ENCODE results near the gene NPHS1.
"Not testable (repeated sequence)": the region's sequence is repeated elsewhere in the genome, so short reads cannot be mapped to it uniquely, and the experiment has no call there.

NPHS1 gene, protein sequence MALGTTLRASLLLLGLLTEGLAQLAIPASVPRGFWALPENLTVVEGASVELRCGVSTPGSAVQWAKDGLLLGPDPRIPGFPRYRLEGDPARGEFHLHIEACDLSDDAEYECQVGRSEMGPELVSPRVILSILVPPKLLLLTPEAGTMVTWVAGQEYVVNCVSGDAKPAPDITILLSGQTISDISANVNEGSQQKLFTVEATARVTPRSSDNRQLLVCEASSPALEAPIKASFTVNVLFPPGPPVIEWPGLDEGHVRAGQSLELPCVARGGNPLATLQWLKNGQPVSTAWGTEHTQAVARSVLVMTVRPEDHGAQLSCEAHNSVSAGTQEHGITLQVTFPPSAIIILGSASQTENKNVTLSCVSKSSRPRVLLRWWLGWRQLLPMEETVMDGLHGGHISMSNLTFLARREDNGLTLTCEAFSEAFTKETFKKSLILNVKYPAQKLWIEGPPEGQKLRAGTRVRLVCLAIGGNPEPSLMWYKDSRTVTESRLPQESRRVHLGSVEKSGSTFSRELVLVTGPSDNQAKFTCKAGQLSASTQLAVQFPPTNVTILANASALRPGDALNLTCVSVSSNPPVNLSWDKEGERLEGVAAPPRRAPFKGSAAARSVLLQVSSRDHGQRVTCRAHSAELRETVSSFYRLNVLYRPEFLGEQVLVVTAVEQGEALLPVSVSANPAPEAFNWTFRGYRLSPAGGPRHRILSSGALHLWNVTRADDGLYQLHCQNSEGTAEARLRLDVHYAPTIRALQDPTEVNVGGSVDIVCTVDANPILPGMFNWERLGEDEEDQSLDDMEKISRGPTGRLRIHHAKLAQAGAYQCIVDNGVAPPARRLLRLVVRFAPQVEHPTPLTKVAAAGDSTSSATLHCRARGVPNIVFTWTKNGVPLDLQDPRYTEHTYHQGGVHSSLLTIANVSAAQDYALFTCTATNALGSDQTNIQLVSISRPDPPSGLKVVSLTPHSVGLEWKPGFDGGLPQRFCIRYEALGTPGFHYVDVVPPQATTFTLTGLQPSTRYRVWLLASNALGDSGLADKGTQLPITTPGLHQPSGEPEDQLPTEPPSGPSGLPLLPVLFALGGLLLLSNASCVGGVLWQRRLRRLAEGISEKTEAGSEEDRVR (N-terminal part only)

DNA sequence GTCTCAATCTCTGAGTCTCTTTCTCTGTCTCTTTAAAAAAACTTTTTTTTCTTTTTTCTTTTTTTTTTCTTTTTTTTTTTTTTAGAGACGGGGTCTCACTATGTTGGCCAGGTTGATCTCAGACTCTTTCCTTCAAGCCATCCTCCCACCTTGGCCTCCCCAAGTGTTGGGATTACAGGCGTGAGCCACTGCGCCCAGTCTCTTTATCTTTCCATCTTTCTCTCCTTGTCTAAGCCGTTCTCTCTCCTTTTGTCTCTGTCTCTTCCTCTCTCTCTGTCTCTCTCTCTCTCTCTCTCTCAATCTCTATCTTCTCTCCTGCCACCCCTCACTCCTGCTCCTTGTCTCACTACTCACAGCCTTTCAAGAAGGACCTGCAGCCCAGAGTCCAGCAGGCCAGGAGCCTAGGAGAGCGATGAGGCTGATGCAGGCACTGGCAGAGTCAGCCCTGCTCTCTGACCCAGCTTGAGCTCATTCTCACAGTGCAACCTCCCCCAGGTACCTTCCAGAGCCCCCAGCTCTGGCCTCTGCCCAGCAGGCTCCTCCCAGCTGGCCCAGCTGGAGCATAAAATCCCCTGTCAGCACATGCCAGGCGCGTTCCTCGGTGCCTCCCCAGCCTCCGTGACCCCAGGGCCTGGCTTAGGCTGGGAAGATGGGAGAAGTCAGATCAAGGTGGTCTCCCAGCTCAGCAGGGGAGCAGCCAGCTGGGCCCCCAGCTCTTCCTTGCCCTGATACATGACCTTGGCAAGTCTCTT, at the start of gene NPHS1:
TSS of gene NPHS1 (minus strand) at position 476 of the 752 bp plus-strand sequence. CDS start 667 bp downstream, outside the sequence.
- DNase-seq, result no peak

DNA sequence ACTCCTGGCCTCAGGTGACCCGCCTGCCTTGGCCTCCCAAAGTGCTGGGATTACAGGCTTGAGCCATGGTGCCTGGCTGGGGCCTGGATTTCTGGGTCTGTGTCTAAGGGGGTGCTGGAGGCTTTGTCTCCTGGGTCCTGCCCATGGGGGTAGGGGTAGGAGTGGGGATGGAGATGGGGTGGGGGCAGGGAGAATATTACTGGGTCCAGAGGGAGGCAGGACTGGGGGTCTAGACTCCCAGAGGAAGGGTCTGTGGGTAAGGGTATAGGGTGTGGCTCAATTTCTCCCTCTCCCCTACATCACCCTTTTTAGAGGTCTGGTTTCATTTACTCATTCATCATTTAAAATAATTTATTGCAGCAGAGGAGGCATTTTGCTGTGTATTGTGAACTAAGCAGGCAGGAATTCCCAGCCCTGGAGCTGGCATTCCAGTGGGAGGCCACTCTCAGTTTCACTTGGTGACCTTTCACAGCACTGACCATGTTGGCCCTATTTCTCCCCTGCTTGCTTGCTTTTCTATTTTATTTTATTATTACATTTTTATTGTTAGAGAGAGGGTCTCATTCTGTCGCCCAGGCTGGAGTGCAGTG, 48.8 kb upstream of the NPHS1 start:
- no peak for DNase-seq

DNA sequence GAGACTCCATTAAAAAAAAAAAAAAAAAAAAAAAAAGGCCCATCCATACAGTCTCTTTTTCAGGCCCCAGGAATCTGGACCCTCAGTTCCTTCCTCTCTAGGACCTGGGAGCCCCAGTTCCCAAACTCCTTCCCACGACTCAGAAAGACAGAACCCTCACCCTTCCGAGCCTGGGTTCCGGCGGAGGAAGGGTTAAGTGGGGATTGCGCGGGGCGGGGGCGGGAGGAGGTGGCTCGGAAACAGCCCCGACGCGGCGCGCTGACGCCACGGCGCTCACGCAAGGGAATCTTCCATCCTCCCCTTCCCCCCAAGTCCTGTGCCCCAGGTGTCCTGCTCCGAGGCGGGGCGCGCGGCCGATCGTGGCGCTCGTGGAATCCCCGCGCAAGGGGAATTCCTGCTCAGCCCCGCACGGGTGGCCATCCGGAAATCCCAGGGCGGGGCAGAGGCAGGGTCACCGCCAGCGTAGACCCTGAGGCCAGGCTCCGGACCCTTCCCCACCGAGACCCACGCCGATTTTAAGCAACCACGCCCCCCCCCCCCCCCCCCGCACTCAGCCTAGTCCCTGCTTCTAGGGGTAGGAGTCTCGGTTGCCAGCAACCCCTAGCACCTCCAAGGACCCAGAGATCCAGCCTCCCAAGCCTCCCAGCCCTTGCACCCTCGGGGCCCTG, 47.4 kb upstream of the NPHS1 start:
- peak; percentile 93 for DNase-seq

DNA sequence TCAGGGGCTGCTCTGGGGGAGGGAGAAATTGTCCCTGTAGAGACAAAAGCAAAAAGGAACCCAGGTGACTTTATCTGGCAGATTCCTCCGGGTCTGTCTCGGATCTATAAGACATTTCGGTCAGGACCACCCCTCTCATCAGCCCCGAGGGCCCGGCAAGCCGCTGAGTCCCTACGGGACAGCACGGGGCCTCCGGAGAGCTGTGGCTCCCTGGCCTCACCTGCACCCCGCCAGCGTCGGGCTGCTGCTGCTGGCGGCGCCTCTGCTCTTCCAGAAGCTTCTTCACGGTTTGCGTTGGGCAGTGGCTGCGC, 46.1 kb upstream of the NPHS1 start:
- no peak for DNase-seq

DNA sequence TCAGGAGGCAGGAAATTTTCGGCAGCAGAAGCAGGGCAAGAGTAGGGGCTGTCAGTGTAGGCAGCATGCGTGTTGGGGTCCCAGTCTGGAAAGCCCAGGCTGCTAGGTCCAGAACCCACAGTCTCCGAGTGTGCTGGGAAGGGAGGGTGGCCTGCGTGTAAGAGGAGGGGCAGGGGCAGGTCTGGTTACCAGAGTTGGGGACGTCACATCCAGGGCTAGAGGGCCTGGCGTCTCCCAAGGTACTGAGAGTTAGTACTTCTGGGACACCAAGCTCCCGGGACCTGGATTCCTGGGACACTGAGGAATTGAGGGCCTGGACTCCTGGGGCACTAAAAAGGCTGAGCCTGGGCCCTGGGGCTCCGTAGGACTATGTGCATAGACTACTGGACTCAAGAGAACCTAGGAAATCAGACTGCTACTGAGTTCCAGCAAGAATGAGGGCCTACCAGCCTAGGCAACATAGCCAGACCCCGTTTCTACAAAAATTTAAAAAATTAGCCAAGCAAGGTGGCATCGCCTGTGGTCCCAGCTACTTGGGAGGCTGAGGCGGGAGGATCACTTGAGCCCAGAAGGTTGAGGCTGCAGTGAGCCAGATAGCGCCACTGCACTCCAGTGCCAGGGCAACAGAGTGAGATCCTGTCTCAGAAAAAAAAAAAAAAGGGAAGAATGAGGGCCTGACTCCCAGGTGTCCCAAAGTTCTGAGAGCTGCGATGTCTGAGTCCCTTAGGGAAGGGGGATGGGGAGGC, 45.6 kb upstream of the NPHS1 start:
- DNase-seq, result no peak

DNA sequence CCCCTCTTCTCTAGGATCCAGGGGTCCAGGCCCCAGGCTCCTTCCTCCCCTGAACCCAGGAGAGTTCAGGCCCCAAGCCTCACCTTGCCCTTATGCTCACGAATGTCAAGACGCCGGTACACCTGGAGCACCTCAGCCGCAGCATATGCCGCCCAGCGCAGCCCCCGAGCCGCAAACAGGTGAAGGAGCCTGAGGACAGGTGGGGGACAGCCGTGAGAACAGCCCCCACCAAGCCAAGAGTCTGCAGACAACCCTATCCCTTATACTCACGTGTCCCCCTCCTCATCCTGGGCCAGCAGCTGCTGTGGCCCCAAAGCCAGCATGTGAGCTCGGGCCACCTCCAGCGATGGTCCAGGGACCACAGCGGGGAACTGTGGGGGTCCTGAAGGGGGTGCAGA, 44.3 kb upstream of the NPHS1 start:
- no peak for DNase-seq

DNA sequence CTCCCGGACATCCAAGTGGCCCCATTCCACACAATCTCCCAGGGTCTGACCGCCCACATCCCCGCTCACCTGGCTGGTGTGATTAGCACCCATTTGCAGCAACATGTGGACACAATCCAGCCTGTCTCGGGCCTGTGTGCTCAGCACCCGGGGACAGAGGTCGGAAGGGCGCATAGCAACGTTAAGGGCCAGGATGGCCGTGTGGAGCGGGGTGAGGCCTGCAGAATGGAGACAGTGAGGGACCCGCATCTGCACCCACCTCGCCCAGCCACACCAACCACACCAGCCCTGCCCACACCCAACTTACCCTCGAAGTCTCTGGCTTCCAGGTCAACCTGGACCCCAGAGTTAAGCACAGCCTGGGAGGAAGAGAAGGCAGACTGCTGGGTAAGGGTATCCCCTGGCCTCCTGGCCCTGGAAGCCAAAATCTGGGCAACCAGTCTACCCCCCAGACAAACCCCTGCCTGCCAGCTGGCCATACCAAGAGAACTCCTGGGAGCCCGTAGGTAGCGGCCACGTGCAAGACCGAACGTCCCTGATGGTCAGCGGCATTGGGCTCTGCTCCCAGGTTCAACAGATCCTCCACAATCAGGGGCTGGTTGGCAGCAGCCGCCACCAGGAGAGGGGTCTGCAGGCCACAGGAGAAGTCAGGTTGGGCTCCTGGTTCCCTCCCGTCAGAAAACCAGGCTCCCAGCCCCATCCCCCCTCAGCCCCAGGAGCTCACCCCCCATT, 43.8 kb upstream of the NPHS1 start:
- DNase-seq, result no peak

DNA sequence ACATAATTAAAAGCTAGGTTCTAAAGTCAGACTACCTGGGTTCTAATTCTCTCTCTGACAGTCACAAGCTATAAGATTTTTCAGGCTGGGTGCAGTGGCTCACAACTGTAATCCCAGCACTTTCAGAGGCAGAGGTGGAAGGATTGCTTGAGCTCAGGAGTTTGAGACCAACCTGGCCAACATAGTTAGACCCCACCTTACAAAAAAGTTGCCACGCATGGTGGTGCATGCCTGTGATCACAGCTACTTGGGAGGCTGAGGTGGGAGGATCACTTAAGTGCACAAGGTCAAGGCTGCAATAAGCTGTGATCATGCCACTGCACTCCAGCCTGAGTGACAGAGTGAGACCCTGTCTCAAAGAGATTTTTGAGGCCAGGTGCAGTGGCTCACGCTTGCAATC, 42.0 kb upstream of the NPHS1 start:
- no peak for DNase-seq

DNA sequence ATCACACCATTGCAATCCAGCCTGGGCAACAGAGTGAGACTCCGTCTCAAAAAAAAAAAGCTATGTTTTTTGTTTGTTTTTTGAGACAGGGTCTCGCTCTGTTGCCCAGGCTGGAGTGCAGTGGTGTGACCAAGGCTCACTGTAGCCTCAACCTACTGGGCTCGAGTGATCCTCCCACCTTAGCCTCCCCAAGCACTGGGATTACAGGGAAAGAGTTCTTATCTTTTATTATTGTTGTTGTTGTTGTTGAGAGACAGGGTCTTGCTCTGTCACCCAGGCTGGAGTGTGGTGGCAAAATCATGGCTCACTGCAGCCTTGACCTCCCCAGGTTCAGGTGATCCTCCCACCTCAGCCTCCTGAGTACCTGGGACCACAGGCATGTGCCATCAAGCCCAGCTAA, 39.5 kb upstream of the NPHS1 start:
- DNase-seq, result not testable (repeated sequence)

DNA sequence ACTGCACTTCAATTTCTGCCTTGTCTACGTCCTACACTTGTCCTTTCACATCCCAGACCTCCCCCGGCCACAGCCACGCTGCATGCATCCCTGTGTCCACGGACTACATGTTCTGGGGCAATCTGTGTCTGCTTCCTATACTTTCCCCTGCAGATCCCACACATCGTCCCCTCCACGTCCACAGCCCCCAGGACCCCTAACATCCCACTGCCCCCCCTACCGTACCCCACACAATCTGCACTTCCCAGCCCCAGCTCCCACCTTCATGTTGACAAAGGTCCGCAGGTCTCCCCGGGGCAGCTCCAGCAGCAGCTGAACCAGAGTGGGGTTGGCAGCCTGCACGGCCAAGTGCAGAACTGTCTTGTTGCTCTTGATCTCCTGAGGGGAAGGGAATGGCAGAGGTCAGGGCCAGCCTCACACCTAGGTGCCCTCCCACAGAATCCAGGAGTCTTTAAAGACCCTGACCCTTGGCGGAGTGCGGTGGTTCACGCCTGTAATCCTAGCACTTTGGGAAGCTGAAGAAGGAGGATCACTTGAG, 37.9 kb upstream of the NPHS1 start:
- no peak for DNase-seq

DNA sequence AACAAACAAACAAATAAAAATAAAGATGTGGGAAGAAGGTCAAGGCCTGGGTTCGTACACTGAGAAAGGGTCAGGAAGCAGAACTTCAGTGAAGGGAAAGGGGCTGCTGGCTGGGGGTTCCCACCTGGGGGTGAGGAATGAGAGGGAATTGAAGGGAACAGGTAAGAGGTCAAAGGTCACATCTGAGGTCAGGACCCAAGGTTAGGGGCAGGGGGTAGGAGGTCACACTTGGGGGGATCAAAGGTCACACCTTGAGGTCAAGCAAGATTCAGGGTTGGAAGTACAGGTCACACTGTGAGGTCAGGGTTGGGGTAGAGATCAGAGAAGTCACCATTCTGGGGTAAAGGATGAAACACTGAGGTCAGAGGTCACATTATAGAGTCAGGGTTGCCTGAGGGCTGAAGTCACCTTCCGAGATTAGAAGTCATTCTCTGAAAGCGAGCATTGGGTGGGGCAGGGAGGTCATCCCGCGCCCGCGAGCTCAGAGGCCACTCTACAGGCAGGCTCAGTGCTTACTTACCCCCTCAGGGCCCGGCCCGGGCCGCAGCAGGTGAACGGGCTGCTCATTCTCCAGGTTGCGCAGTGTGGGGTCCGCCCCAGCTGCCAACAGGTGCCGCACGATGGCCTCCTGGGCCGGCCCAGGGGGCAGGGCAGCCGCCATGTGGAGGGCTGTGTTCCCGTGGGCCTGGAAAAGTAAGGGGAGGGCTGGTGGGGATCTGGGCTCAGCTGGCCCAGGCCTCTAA, 37.2 kb upstream of the NPHS1 start:
- DNase-seq, result no peak

DNA sequence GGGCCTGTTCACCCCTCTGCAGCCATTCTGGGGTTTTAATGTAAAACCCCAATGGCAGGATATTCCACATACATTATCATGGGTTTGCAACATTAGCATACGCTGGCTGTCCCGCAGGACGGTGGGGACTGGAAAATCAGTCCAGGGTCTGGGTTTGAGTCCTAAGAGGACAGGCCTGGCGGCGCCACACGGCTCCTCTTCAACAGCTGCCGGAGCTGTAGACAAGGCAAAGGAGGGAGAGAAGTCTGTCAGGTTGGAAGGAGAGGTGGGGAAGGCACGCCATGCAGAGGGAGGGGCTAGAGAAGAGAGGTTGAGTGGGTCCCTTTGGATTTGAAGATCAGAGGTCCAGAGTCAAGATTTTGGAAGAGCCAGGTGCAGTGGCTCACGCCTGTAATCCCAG, 36.1 kb upstream of the NPHS1 start:
- no peak for DNase-seq

DNA sequence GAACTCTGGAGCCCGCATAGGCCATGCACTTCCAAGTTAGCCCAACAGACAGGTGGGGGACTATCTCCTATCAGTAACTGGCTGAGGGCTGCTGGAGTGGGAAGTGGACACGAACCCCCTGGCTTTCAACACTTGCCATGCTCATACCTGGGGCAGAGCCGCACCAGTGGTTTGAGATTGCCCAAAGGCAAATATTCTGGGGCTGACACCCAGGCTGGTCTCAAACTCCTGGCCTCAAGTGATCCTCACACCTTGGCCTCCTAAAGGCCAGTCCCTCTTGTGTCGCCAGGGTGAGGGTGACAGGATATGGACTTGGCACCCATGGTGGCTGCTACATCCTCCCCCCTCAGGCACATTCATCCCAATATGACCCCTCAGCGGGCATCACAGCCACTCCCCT, 34.9 kb upstream of the NPHS1 start:
- DNase-seq, result no peak

DNA sequence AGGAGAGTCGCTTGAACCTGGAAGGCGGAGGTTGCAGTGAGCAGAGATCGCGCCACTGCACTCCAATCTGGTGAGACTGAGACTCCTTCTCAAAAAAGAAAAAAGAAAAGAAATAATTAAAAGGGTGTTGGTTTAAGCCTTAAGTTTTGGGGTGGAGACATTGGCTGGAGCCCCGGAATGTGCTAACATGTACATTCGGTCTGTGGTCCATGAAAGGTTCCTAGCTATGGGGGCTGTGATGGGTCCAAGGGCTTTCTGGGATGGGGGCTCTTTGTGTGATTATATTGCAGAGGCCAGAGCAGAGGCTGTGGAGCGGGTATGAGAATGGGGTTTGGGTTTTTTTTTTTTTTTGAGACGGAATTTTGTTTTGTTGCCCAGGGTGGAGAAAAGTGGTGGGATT, 33.6 kb upstream of the NPHS1 start:
- no peak for DNase-seq

DNA sequence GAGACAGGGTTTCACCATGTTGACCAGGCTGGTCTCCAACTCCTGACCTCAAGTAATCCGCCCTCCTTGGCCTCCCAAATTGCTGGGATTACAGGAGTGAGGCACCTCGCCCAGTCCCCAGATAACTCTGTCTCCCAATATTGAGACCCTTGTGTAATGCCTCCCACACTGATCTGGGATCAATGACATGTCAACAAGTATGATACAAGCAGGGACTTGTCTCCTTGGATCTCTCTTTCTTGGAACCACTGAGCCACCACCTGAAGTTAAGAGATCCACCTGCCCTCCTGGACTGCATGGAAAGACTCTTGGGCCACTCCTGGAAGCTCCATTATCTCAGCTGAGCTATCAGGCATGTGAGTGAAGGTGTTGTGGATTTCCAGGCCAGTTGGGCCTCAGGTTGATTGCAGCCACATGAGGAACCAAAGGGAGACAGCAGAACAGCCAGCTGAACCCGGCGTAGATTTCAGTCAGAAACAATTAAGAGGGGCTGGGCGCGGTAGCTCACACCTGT, 33.0 kb upstream of the NPHS1 start:
- DNase-seq, result no peak

DNA sequence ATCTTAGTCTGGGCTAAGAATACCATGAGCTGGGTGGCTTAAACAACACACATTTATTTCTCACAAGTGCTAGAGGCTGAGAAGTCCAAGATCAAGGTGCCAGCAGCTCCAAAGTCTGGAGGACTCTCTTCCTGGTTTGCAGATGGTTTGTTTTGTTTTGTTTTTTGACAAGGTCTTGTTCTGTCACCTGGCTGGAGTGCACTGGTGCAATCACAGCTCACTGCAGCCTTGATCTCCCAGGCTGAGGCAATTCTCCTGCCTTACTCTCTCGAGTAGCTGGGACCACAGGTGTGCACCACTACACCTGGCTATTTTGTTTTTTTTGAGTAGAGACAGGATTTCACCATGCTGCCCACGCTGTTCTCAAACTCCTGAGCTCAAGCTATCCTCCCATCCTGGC, 31.6 kb upstream of the NPHS1 start:
- no peak for DNase-seq

DNA sequence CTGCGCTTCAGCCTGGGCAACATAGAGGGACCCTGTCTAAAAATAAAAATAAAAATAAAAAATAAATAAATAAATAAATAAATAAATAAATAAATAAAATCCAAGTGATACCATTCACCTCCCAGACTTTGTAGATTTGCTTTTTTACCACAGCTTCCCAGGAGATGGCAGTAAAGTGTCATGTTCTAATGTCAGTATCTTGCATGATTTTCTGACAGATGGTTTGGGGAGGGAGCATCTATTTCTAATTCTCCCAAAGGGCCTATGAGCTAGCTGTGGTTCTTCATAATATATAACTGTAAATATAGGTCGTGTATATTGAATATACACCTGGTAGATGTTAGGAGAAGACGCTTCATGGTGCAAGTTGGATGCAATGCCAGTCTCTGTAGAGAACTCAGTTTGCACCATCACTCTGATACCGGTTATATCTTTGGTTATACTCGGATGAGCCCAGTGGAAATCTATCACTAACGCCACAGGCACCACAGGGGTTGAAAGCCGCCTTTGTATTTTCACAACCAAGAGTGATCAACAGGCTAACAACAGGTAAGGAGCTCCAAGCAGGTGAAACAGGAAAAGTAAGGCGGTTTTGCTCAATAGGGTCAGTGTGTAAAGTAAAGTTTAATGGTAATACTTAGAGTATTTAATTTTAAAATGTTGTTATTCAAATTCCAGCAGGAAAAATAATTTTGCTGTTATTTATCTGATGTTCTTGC, 30.0 kb upstream of the NPHS1 start:
- peak; percentile 81 for DNase-seq

DNA sequence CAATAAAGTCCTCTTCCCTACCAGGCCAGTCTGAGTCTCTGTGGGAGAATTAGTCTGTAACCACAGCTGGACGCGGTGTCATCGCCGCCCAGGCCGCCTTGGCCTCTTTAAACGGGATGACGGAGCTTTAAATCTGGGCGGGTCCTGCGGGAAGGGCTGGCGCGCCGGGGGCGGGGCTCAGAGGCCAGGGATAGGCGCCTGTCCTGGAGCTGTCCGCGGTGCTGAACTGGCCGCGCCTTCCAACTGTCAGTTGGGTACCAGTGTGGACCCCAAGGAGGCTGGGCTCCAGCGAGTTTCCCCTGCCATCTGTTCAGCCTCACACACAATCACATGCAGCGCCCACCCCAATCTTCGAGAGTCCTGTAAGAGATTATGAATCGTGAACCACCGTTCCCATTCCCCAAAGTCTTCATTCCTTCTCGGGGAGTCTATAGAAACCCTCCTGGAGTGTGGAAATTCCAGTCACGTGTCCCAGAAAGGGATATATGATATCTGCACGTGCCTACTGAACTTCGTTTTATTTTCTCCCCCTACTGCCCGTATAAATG, 27.5 kb upstream of the NPHS1 start:
- peak; percentile 95 for DNase-seq

Measured in hematopoietic multipotent progenitor cell treated with erythropoietin and hydrocortisone succinate and interleukin-3 and kit ligand, for 6 days (in vitro differentiated cells).